Thyroid gland (tissue), 4 donors: ENCODE data around the gene RAB4B. TPM values are rescaled to one million over a fixed set of nuclear protein-coding genes. Genes with fewer than 3 reads are reported as not detected.
"Not testable (repeated sequence)": the region's sequence is repeated elsewhere in the genome, so short reads cannot be mapped to it uniquely, and the experiment has no call there.

Experiments used
- DNase-seq, 2 donors: peaks; one replicate each; pipeline ENCODE4 v3.0.0-alpha.2; 2019
- H3K27ac ChIP-seq, 3 donors: fragments of 200-600 bp; sonication (generic); 1 replicate in 2 of 3; 2 replicates in 1 of 3; pipeline ENCODE4 v1.5.1; 2016 to 2019; ENCODE audit warnings: mild to moderate bottlenecking in 1 of 3, moderate library complexity in 1 of 3
- H3K27me3 ChIP-seq: fragments of 200-600 bp; sonication (generic); one replicate; pipeline ENCODE4 v1.5.1; 2019
- H3K36me3 ChIP-seq, 2 donors: fragments of 200-600 bp; sonication (generic); one replicate each; pipeline ENCODE4 v1.5.1; 2016 to 2019
- H3K4me1 ChIP-seq, 2 donors: fragments of 200-600 bp; sonication (generic); one replicate each; pipeline ENCODE4 v1.5.1; 2017 to 2019
- H3K4me3 ChIP-seq, 3 donors: fragments of 200-600 bp; sonication (generic); replicated peaks in 1 of 3; 1 replicate in 2 of 3; 2 replicates in 1 of 3; pipeline ENCODE4 v1.5.1; 2016; ENCODE audit warnings: mild to moderate bottlenecking in 1 of 3
- H3K9me3 ChIP-seq: fragments of 200-600 bp; sonication (generic); one replicate; pipeline ENCODE4 v1.5.1; 2017
- POLR2A ChIP-seq, 2 donors: fragments of 450-650 bp; IDR thresholded peaks; one replicate each; pipeline ENCODE4 v1.6.1; 2017; ENCODE audit warnings: antibody characterized with exemption in 2 of 2, mild to moderate bottlenecking in 2 of 2, moderate library complexity in 1 of 2
- WGBS, 2 donors: methylation state at CpG; one replicate each; pipeline ENCODE4 v1.1.5; 2017; 5-methylcytosine and 5-hydroxymethylcytosine counted together
- intact Hi-C: fragments of 100-400 bp; cut with DNase I; formaldehyde crosslinking; loops from one replicate; pipeline ENCODE4 v1.15.1; 2023
- total RNA-seq, 4 donors: library from RNA; depleted of rRNA; stranded (reverse); fragments of >200 nt; gene quantifications; one replicate each; pipeline ENCODE4 v1.2.3, GENCODE V29; 2016
- TF ChIP-seq, protein P1 (sequence below), 6 experiments: fragments of 200-600 bp in 3 of 6; fragments of 450-650 bp in 3 of 6; sonication (generic) in 3 of 6; IDR thresholded peaks; one replicate each; pipeline ENCODE4 v1.5.1; 2016 to 2019; ENCODE audit warnings: antibody characterized with exemption in 6 of 6, mild to moderate bottlenecking in 2 of 6, inconsistent platforms in 1 of 6, moderate library complexity in 1 of 6

RAB4B gene, protein sequence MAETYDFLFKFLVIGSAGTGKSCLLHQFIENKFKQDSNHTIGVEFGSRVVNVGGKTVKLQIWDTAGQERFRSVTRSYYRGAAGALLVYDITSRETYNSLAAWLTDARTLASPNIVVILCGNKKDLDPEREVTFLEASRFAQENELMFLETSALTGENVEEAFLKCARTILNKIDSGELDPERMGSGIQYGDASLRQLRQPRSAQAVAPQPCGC
- total RNA-seq: 10 to 100 TPM; 21.5 to 56.6 (median 31.5) TPM

GRCh38 chr19:40777937-40778705 is at the start of gene RAB4B:
RAB4B (plus strand) TSS chr19:40778247; CDS start chr19:40778376, 129 bp downstream.
- peak; percentile 100 for DNase-seq
- peak within 1 kb of the TSS; percentile 2 to 63 (median 50) for H3K4me3 ChIP-seq
- H3K9me3 ChIP-seq: no peaks in the 10 kb centered on the region
- peaks cover 12 to 14% of the 10 kb centered on the region in 2 donors for H3K4me1 ChIP-seq
- 0 to 1% methylated on average over 35 to 52 of the region's 56 CpGs for WGBS, 2 donors
- TF ChIP-seq, protein P1, sequence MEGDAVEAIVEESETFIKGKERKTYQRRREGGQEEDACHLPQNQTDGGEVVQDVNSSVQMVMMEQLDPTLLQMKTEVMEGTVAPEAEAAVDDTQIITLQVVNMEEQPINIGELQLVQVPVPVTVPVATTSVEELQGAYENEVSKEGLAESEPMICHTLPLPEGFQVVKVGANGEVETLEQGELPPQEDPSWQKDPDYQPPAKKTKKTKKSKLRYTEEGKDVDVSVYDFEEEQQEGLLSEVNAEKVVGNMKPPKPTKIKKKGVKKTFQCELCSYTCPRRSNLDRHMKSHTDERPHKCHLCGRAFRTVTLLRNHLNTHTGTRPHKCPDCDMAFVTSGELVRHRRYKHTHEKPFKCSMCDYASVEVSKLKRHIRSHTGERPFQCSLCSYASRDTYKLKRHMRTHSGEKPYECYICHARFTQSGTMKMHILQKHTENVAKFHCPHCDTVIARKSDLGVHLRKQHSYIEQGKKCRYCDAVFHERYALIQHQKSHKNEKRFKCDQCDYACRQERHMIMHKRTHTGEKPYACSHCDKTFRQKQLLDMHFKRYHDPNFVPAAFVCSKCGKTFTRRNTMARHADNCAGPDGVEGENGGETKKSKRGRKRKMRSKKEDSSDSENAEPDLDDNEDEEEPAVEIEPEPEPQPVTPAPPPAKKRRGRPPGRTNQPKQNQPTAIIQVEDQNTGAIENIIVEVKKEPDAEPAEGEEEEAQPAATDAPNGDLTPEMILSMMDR (IDR thresholded peaks at IDR 0.05): peak in 3 of 6 experiments; percentile 14 to 25 (median 21)
- peak; percentile 56 to 75 for TF ChIP-seq POLR2A (IDR thresholded peaks at IDR 0.05)
- no peaks in the 10 kb centered on the region for H3K27me3 ChIP-seq
- H3K36me3 ChIP-seq: no peaks in the 10 kb centered on the region
- intact Hi-C loops: no loop called here
- H3K27ac ChIP-seq: peak within 1 kb of the TSS; percentile 64 to 88 (median 88)

GRCh38 chr19:40730065-40730464 is 48.0 kb upstream of the RAB4B start:
- H3K27me3 ChIP-seq, DNase-seq, intact Hi-C loops, H3K27ac ChIP-seq, H3K4me3 ChIP-seq, H3K4me1 ChIP-seq, H3K9me3 ChIP-seq: not testable (repeated sequence)
- WGBS, 2 donors: 92 to 93% methylated on average over 5 of the region's 5 CpGs
- peaks cover 83 to 88% of the 10 kb centered on the region in 2 donors for H3K36me3 ChIP-seq

GRCh38 chr19:40732304-40732703 is 45.7 kb upstream of the RAB4B start:
- H3K36me3 ChIP-seq: peaks cover 82 to 92% of the 10 kb centered on the region in 2 donors

DNA sequence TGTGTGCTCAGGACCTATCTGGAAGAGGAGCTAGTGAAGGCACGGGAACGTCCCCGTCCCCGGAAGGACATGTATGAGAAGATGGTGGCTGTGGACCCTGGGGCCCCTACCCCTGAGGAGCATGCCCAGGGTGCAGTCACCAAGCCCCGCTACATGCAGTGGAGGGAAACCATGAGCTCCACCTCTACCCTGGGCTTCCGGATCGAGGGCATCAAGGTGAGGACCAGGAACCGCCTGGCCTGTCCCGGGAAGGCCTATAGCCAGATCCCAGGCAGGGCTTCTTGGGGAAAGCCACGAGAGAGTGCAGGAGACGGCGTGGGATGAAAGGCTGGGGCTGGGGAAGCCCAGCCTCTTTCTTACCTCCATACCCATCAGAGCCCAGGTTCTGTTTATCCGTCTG is 44.9 kb upstream of the RAB4B start:
- Histone ChIP-seq H3K4me3 (no peak overlapping the region), H3K4me1 (no peaks in the 10 kb centered on the region), H3K27me3 (no peaks in the 10 kb centered on the region), H3K27ac (no peak overlapping the region), H3K36me3 (peaks cover 80 to 87% of the 10 kb centered on the region in 2 donors), H3K9me3 (no peaks in the 10 kb centered on the region)
- 96 to 97% methylated on average over 12 to 13 of the region's 13 CpGs for WGBS, 2 donors
- intact Hi-C loops: no loop called here
- TF ChIP-seq POLR2A (IDR thresholded peaks at IDR 0.05): no peak
- TF ChIP-seq, protein P1 (IDR thresholded peaks at IDR 0.05): no peak
- DNase-seq: no peak

More at GRCh38 chr19:40732304-40732703, 45.7 kb upstream of the RAB4B start:
- H3K9me3 ChIP-seq, DNase-seq, intact Hi-C loops, H3K4me1 ChIP-seq, H3K27ac ChIP-seq, H3K4me3 ChIP-seq, H3K27me3 ChIP-seq: not testable (repeated sequence)
- 93 to 94% methylated on average over 16 of the region's 16 CpGs for WGBS, 2 donors

DNA sequence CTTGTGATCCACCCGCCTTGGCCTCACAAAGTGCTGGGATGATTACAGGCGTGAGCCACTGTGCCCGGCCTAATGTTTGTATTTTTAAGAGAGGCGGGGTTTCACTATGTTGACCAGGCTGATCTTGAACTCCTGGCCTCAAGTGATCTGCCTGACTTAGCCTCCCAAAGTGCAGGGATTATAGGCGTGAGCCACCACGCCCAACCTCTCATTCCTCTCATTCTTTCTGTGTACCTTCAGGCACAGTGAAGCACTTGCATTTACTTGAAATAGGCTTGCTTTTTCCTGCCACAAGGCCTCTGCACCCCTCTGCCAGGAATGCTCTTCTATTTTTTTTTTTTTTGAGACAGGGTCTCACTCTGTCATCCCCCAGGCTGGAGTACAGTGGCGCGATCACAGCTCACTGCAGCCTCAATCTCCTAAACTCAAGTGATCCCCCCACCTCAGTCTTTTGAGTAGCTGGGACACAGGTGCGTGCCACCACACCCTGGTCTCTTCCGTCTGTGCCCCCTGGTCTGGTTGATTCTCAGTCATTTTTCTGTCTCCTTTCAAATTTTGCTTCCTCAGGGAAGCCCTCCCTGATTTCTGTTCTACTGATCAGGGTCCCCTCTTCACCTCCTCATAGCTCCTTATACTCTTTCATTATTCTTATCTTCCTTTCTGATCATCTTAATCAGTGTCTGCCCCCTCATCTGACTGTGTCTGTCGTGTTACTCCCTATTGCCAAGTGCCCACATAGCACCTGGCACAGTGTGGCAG is 42.9 kb upstream of the RAB4B start:
- WGBS, 2 donors: 95 to 98% methylated on average over 11 of the region's 11 CpGs
- Histone ChIP-seq H3K4me1 (no peaks in the 10 kb centered on the region), H3K36me3 (peaks cover 79 to 81% of the 10 kb centered on the region in 2 donors), H3K27me3 (no peaks in the 10 kb centered on the region), H3K27ac (no peak overlapping the region), H3K4me3 (no peak overlapping the region), H3K9me3 (no peaks in the 10 kb centered on the region)
- DNase-seq: no peak
- no peak for TF ChIP-seq POLR2A (IDR thresholded peaks at IDR 0.05)
- TF ChIP-seq, protein P1 (IDR thresholded peaks at IDR 0.05): no peak
- intact Hi-C loops: no loop called here
